ENCODE results near the gene USP22.

DNA sequence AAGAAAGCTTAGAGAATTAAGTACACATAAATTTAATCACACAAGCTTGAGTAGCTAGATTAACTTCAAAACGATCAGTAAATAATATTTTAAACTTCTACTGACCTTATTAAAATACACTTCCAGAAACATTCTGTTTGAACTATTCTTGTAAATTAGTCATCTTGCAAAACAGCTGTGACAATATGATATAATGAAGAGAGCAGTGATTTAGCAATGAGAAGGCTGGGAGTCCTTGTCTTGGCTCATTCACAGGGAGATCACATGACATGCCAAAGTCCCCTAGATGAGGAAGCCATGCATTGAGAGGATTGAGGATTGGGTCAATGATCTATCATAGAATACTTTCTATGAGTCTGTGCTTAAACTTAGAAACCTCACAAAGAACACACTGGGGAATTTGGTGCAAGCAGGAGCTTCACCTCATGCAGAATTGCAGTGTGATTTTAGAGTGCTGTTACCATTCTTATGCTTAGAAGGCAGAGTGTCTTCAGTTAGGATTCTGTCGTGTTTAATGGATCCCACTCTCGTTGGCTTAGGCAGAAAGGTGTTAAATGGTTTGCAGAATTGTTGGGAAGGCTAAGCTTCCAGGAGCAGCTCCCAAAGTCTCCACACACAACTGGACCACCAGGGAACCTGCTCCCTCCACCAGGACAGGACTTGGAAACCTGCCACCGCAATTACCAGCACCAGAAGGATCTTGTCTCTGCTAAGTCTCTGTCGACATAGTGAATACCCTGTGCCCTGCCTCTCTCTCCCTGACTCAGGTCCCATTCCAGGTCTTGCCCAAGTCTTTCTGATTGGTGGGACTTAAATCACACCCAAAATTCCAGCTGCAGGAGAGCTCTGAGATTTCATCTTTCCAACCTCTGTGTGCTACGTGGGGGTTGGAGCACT lies 87.1 kb downstream of the USP22 start:
- TF ChIP-seq EP300 (IDR thresholded peaks at IDR 0.05) = no peak
- TF ChIP-seq, protein P1, sequence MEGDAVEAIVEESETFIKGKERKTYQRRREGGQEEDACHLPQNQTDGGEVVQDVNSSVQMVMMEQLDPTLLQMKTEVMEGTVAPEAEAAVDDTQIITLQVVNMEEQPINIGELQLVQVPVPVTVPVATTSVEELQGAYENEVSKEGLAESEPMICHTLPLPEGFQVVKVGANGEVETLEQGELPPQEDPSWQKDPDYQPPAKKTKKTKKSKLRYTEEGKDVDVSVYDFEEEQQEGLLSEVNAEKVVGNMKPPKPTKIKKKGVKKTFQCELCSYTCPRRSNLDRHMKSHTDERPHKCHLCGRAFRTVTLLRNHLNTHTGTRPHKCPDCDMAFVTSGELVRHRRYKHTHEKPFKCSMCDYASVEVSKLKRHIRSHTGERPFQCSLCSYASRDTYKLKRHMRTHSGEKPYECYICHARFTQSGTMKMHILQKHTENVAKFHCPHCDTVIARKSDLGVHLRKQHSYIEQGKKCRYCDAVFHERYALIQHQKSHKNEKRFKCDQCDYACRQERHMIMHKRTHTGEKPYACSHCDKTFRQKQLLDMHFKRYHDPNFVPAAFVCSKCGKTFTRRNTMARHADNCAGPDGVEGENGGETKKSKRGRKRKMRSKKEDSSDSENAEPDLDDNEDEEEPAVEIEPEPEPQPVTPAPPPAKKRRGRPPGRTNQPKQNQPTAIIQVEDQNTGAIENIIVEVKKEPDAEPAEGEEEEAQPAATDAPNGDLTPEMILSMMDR (IDR thresholded peaks at IDR 0.05) = no peak

Measured in stomach (tissue), 4 donors.